Suprapubic skin (tissue), 4 donors: ENCODE results near the gene HLF. TPM values are rescaled to one million over a fixed set of nuclear protein-coding genes. Genes with fewer than 3 reads are reported as not detected.
A peak's percentile ranks its signal among the peaks of the same experiment; 100 is the strongest.

ENCODE experiments used
- DNase-seq, 2 donors: peaks; one replicate each; pipeline ENCODE4 v3.0.0-alpha.2; 2019; ENCODE audit warnings: low spot score in 2 of 2
- H3K27ac ChIP-seq: fragments of 200-600 bp; sonication (generic); one replicate; pipeline ENCODE4 v1.5.1; 2019
- H3K27me3 ChIP-seq: fragments of 200-600 bp; sonication (generic); one replicate; pipeline ENCODE4 v1.5.1; 2019
- H3K36me3 ChIP-seq: fragments of 200-600 bp; sonication (generic); one replicate; pipeline ENCODE4 v1.5.1; 2019
- H3K4me1 ChIP-seq: fragments of 200-600 bp; sonication (generic); one replicate; pipeline ENCODE4 v1.5.1; 2019
- H3K4me3 ChIP-seq: fragments of 200-600 bp; sonication (generic); one replicate; pipeline ENCODE4 v1.5.1; 2019; ENCODE audit warnings: mild to moderate bottlenecking
- H3K9me3 ChIP-seq: fragments of 200-600 bp; sonication (generic); one replicate; pipeline ENCODE4 v1.5.1; 2019
- CTCF ChIP-seq, 2 donors: fragments of 200-600 bp in 1 of 2; fragments of 450-650 bp in 1 of 2; sonication (generic) in 1 of 2; IDR thresholded peaks; one replicate each; pipeline ENCODE4 v1.5.1; 2016 to 2019; ENCODE audit warnings: antibody characterized with exemption in 2 of 2, mild to moderate bottlenecking in 1 of 2, moderate library complexity in 1 of 2
- EP300 ChIP-seq: sonication (generic); formaldehyde crosslinking; IDR thresholded peaks from one replicate; pipeline ENCODE4 v1.6.1; 2017; ENCODE audit warnings: antibody characterized with exemption
- POLR2A ChIP-seq, 2 donors: fragments of 450-650 bp; IDR thresholded peaks; one replicate each; pipeline ENCODE4 v1.6.1; 2017; ENCODE audit warnings: antibody characterized with exemption in 2 of 2, mild to moderate bottlenecking in 2 of 2, moderate library complexity in 2 of 2
- POLR2AphosphoS5 ChIP-seq, 3 donors: sonication (generic); formaldehyde crosslinking; IDR thresholded peaks; one replicate each; pipeline ENCODE4 v1.6.1; 2017; ENCODE audit warnings: antibody characterized with exemption in 3 of 3
- WGBS: methylation state at CpG from one replicate; pipeline ENCODE4 v1.1.5; 2018; 5-methylcytosine and 5-hydroxymethylcytosine counted together
- total RNA-seq, 4 donors: library from RNA; depleted of rRNA; stranded (reverse); fragments of >200 nt; gene quantifications; one replicate each; pipeline ENCODE4 v1.1.0, GENCODE V29; 2016

Gene HLF
- total RNA-seq, 4 donors from 2014 or later: 26.2 to 41.8 (median 36.5) TPM

GRCh38 chr17:55230716-55231115 lies 34.0 kb upstream of the HLF start:
- no peaks in the 10 kb centered on the region for H3K36me3 ChIP-seq
- H3K9me3 ChIP-seq: no peaks in the 10 kb centered on the region
- no peak for DNase-seq
- WGBS: 92% methylated on average over 1 of the region's 1 CpG
- H3K4me3 ChIP-seq: no peak overlapping the region
- H3K4me1 ChIP-seq: peaks cover 3% of the 10 kb centered on the region
- no peak overlapping the region for H3K27ac ChIP-seq
- no peaks in the 10 kb centered on the region for H3K27me3 ChIP-seq
- TF ChIP-seq POLR2A (IDR thresholded peaks at IDR 0.05): no peak
- TF ChIP-seq EP300: no peak
- TF ChIP-seq CTCF (IDR thresholded peaks at IDR 0.05): no peak
- TF ChIP-seq POLR2AphosphoS5 (IDR thresholded peaks at IDR 0.05): no peak

- WGBS: 58% methylated on average over 3 of the region's 3 CpGs
- H3K27me3 ChIP-seq: no peaks in the 10 kb centered on the region
- no peaks in the 10 kb centered on the region for H3K36me3 ChIP-seq
- H3K4me3 ChIP-seq: no peak overlapping the region
- no peak for DNase-seq
- H3K27ac ChIP-seq: no peak overlapping the region
- TF ChIP-seq EP300 (no peak), POLR2A (IDR thresholded peaks at IDR 0.05) (no peak)
- H3K9me3 ChIP-seq: no peaks in the 10 kb centered on the region
- H3K4me1 ChIP-seq: peaks cover 22% of the 10 kb centered on the region
Measured at GRCh38 chr17:55233840-55234239, 30.9 kb upstream of the HLF start.

GRCh38 chr17:55236316-55236715 lies 28.4 kb upstream of the HLF start:
- Histone ChIP-seq H3K36me3 (no peaks in the 10 kb centered on the region), H3K27me3 (no peaks in the 10 kb centered on the region), H3K4me1 (peaks cover 35% of the 10 kb centered on the region), H3K4me3 (no peak overlapping the region), H3K27ac (no peak overlapping the region), H3K9me3 (no peaks in the 10 kb centered on the region)
- no peak for DNase-seq
- WGBS: 59% methylated on average over 2 of the region's 2 CpGs
- no peak for TF ChIP-seq POLR2AphosphoS5 (IDR thresholded peaks at IDR 0.05)
- no peak for TF ChIP-seq CTCF (IDR thresholded peaks at IDR 0.05)
- no peak for TF ChIP-seq POLR2A (IDR thresholded peaks at IDR 0.05)
- no peak for TF ChIP-seq EP300

- no peaks in the 10 kb centered on the region for H3K9me3 ChIP-seq
- no peak overlapping the region for H3K4me3 ChIP-seq
- WGBS: 22% methylated on average over 6 of the region's 6 CpGs
- H3K27ac ChIP-seq: peak overlapping the region; percentile 87
- H3K4me1 ChIP-seq: peaks cover 35% of the 10 kb centered on the region
- no peak for DNase-seq
- TF ChIP-seq EP300: no peak
- no peak for TF ChIP-seq POLR2AphosphoS5 (IDR thresholded peaks at IDR 0.05)
- no peak for TF ChIP-seq POLR2A (IDR thresholded peaks at IDR 0.05)
- no peak for TF ChIP-seq CTCF (IDR thresholded peaks at IDR 0.05)
- no peaks in the 10 kb centered on the region for H3K27me3 ChIP-seq
- no peaks in the 10 kb centered on the region for H3K36me3 ChIP-seq
Measured at GRCh38 chr17:55237268-55237667, 27.5 kb upstream of the HLF start.

GRCh38 chr17:55237841-55238178 lies 26.9 kb upstream of the HLF start:
- peak overlapping the region; percentile 87 for H3K27ac ChIP-seq
- peak overlapping the region; percentile 44 for H3K4me3 ChIP-seq
- H3K4me1 ChIP-seq: peaks cover 35% of the 10 kb centered on the region
- no peak for TF ChIP-seq POLR2A (IDR thresholded peaks at IDR 0.05)
- no peak for TF ChIP-seq CTCF (IDR thresholded peaks at IDR 0.05)
- TF ChIP-seq EP300: no peak
- no peak for TF ChIP-seq POLR2AphosphoS5 (IDR thresholded peaks at IDR 0.05)
- 13% methylated on average over 6 of the region's 6 CpGs for WGBS
- DNase-seq: no peak
- H3K27me3 ChIP-seq: no peaks in the 10 kb centered on the region
- no peaks in the 10 kb centered on the region for H3K9me3 ChIP-seq
- no peaks in the 10 kb centered on the region for H3K36me3 ChIP-seq
